GM18526 (cell line): ENCODE measurements around the gene DPF3.

Experiments used
- POLR2A ChIP-seq: IDR thresholded peaks from 3 replicates; pipeline ENCODE4 v1.6.1; 2011; ENCODE audit not compliant: insufficient read length; ENCODE audit errors: extremely low read depth

Gene DPF3

GRCh38 chr14:72640911-72641485 lies 252.9 kb downstream of the DPF3 start:
- no peak for TF ChIP-seq POLR2A

GRCh38 chr14:72638021-72638420 lies 255.9 kb downstream of the DPF3 start:
- TF ChIP-seq POLR2A = no peak

GRCh38 chr14:72636871-72637270 lies 257.0 kb downstream of the DPF3 start:
- no peak for TF ChIP-seq POLR2A

GRCh38 chr14:72636094-72636493 lies 257.8 kb downstream of the DPF3 start:
- no peak for TF ChIP-seq POLR2A

- no peak for TF ChIP-seq POLR2A
Measured at GRCh38 chr14:72634691-72635616, 258.9 kb downstream of the DPF3 start.

- no peak for TF ChIP-seq POLR2A
Measured at GRCh38 chr14:72633551-72633950, 260.4 kb downstream of the DPF3 start.

GRCh38 chr14:72632727-72633126 lies 261.2 kb downstream of the DPF3 start:
- no peak for TF ChIP-seq POLR2A

GRCh38 chr14:72631401-72631800 lies 262.5 kb downstream of the DPF3 start:
- no peak for TF ChIP-seq POLR2A

- no peak for TF ChIP-seq POLR2A
Measured at GRCh38 chr14:72630374-72630773, 263.5 kb downstream of the DPF3 start.

GRCh38 chr14:72629534-72629933 lies 264.4 kb downstream of the DPF3 start:
- TF ChIP-seq POLR2A = no peak

- no peak for TF ChIP-seq POLR2A
Measured at GRCh38 chr14:72625689-72626088, 268.2 kb downstream of the DPF3 start.

GRCh38 chr14:72621387-72622065 lies 272.4 kb downstream of the DPF3 start:
- TF ChIP-seq POLR2A = no peak

GRCh38 chr14:72619881-72620280 lies 274.0 kb downstream of the DPF3 start:
- no peak for TF ChIP-seq POLR2A

- no peak for TF ChIP-seq POLR2A
Measured at GRCh38 chr14:72619111-72619571, 274.8 kb downstream of the DPF3 start.

GRCh38 chr14:72618424-72618823 lies 275.5 kb downstream of the DPF3 start:
- TF ChIP-seq POLR2A = no peak
